H9 (cell line): Measurements from ENCODE around the gene VSIG8. TPM values are rescaled to one million over a fixed set of nuclear protein-coding genes. Genes with fewer than 3 reads are reported as not detected.
A peak's percentile ranks its signal among the peaks of the same experiment; 100 is the strongest.

Experiments
- DNase-seq: peaks from one replicate; pipeline ENCODE4 v3.0.0-alpha.2; 2017
- H2AFZ ChIP-seq: one replicate; pipeline ENCODE4 v1.6.1; 2013; ENCODE audit warnings: mild to moderate bottlenecking, low read length, control low read depth, moderate library complexity
- H2AK5ac ChIP-seq: 2 replicates; pipeline ENCODE4 v1.6.1; 2013; ENCODE audit warnings: low read length, control low read depth, mixed read lengths; ENCODE audit not compliant: insufficient read length
- H2BK120ac ChIP-seq: one replicate; pipeline ENCODE4 v1.6.1; 2013; ENCODE audit warnings: low read depth, mild to moderate bottlenecking, low read length, control low read depth, inconsistent platforms; ENCODE audit not compliant: poor library complexity, severe bottlenecking
- H2BK12ac ChIP-seq: 2 replicates; pipeline ENCODE4 v1.6.1; 2013; ENCODE audit warnings: low read length, control low read depth, mixed read lengths, low read depth; ENCODE audit not compliant: insufficient read length
- H2BK15ac ChIP-seq: 2 replicates; pipeline ENCODE4 v1.6.1; 2013; ENCODE audit warnings: low read depth, low read length, control low read depth
- H2BK20ac ChIP-seq: one replicate; pipeline ENCODE4 v1.6.1; 2013; ENCODE audit warnings: low read depth, mild to moderate bottlenecking, low read length, control low read depth, inconsistent platforms; ENCODE audit not compliant: poor library complexity, severe bottlenecking
- H2BK5ac ChIP-seq: 2 replicates; pipeline ENCODE4 v1.6.1; 2013; ENCODE audit warnings: low read length, control low read depth, mixed read lengths; ENCODE audit not compliant: insufficient read length
- H3K14ac ChIP-seq: 2 replicates; pipeline ENCODE4 v1.6.1; 2013; ENCODE audit warnings: low read length, control low read depth; ENCODE audit not compliant: insufficient read depth
- H3K18ac ChIP-seq: 2 replicates; pipeline ENCODE4 v1.6.1; 2013; ENCODE audit warnings: low read depth, mild to moderate bottlenecking, mixed read lengths, low read length, control low read depth; ENCODE audit not compliant: insufficient read length
- H3K23ac ChIP-seq: 2 replicates; pipeline ENCODE4 v1.6.1; 2013; ENCODE audit warnings: low read length, control low read depth, mixed read lengths, low read depth; ENCODE audit not compliant: insufficient read length
- H3K23me2 ChIP-seq: 2 replicates; pipeline ENCODE4 v1.6.1; 2013; ENCODE audit warnings: low read depth, mild to moderate bottlenecking, mixed read lengths, low read length, control low read depth; ENCODE audit not compliant: insufficient read length, poor library complexity, severe bottlenecking
- H3K27ac ChIP-seq: 2 replicates; pipeline ENCODE4 v1.5.1; 2013; ENCODE audit warnings: low read length, control low read depth, mixed read lengths, low read depth; ENCODE audit not compliant: insufficient read length
- H3K27me3 ChIP-seq: 2 replicates; pipeline ENCODE4 v1.6.1; 2013; ENCODE audit warnings: low read length, control low read depth, inconsistent platforms; ENCODE audit not compliant: insufficient read depth
- H3K4ac ChIP-seq: 2 replicates; pipeline ENCODE4 v1.6.1; 2013; ENCODE audit warnings: low read depth, mild to moderate bottlenecking, control low read depth, inconsistent platforms, low read length, moderate library complexity
- H3K4me1 ChIP-seq: 2 replicates; pipeline ENCODE4 v1.6.1; 2013; ENCODE audit warnings: low read length, control low read depth, inconsistent platforms; ENCODE audit not compliant: insufficient read depth
- H3K4me2 ChIP-seq: 2 replicates; pipeline ENCODE4 v1.6.1; 2013; ENCODE audit warnings: low read length, control low read depth, mixed read lengths; ENCODE audit not compliant: insufficient read length, insufficient read depth
- H3K56ac ChIP-seq: 2 replicates; pipeline ENCODE4 v1.6.1; 2013; ENCODE audit warnings: low read depth, mild to moderate bottlenecking, mixed read lengths, low read length, control low read depth; ENCODE audit not compliant: insufficient read length
- H3K79me1 ChIP-seq: 2 replicates; pipeline ENCODE4 v1.6.1; 2013; ENCODE audit warnings: low read depth, mild to moderate bottlenecking, moderate library complexity, low read length, control low read depth, inconsistent platforms; ENCODE audit not compliant: insufficient read depth, poor library complexity, severe bottlenecking
- H3K79me2 ChIP-seq: 2 replicates; pipeline ENCODE4 v1.6.1; 2013; ENCODE audit warnings: low read length, control low read depth, inconsistent platforms; ENCODE audit not compliant: insufficient read depth
- H3K9ac ChIP-seq: 2 replicates; pipeline ENCODE4 v1.6.1; 2013; ENCODE audit warnings: low read length, control low read depth, mixed read lengths; ENCODE audit not compliant: insufficient read length; ENCODE audit errors: extremely low read depth
- H3K9me3 ChIP-seq: one replicate; pipeline ENCODE4 v1.6.1; 2013; ENCODE audit warnings: low read depth, low read length, inconsistent platforms; ENCODE audit not compliant: control insufficient read depth
- H3T11ph ChIP-seq: one replicate; pipeline ENCODE4 v1.6.1; 2013; ENCODE audit warnings: mild to moderate bottlenecking, low read length, control low read depth, inconsistent platforms
- H4K20me1 ChIP-seq: one replicate; pipeline ENCODE4 v1.6.1; 2013; ENCODE audit not compliant: control insufficient read depth, insufficient read length, insufficient read depth
- H4K5ac ChIP-seq: 2 replicates; pipeline ENCODE4 v1.6.1; 2013; ENCODE audit warnings: low read depth, mild to moderate bottlenecking, mixed read lengths, low read length, control low read depth; ENCODE audit not compliant: insufficient read length
- H4K8ac ChIP-seq: replicated peaks from 2 replicates; pipeline ENCODE4 v1.6.1; 2013; ENCODE audit warnings: low read length, control low read depth, mixed read lengths, low read depth; ENCODE audit not compliant: insufficient read length
- H4K91ac ChIP-seq: 2 replicates; pipeline ENCODE4 v1.6.1; 2013; ENCODE audit warnings: low read depth, mild to moderate bottlenecking, moderate library complexity, mixed read lengths, low read length, control low read depth; ENCODE audit not compliant: insufficient read length
- H3K27ac Mint-ChIP-seq, 3 experiments: 2 replicates in 2 of 3; 3 replicates in 1 of 3; pipeline ENCODE4 v1.8.0; 2020 to 2021; ENCODE audit warnings: mixed read lengths in 3 of 3, mild to moderate bottlenecking in 1 of 3, moderate library complexity in 1 of 3
- H3K27me3 Mint-ChIP-seq: 2 replicates; pipeline ENCODE4 v1.8.0; 2021; ENCODE audit warnings: low read depth, mild to moderate bottlenecking, moderate library complexity, mixed read lengths
- H3K36me3 Mint-ChIP-seq, 3 experiments: 2 replicates in 2 of 3; 3 replicates in 1 of 3; pipeline ENCODE4 v1.8.0; 2020 to 2021; ENCODE audit warnings: low read depth in 3 of 3, mixed read lengths in 3 of 3; ENCODE audit not compliant: insufficient read depth in 1 of 3
- H3K4me1 Mint-ChIP-seq, 2 experiments: 2 replicates each; pipeline ENCODE4 v1.8.0; 2020; ENCODE audit warnings: mixed read lengths in 2 of 2
- H3K4me3 Mint-ChIP-seq, 2 experiments: 2 replicates in 1 of 2; 3 replicates in 1 of 2; pipeline ENCODE4 v1.8.0; 2020 to 2021; ENCODE audit warnings: mild to moderate bottlenecking in 2 of 2, mixed read lengths in 2 of 2, moderate library complexity in 1 of 2
- H3K9me3 Mint-ChIP-seq, 2 experiments: 2 replicates in 1 of 2; 3 replicates in 1 of 2; pipeline ENCODE4 v1.8.0; 2020; ENCODE audit warnings: mild to moderate bottlenecking in 2 of 2, mixed read lengths in 2 of 2, moderate library complexity in 1 of 2
- CTCF ChIP-seq: fragments of 200-600 bp; sonication (generic); conservative IDR thresholded peaks from 3 replicates; pipeline ENCODE4 v1.8.0; 2021; ENCODE audit warnings: antibody characterized with exemption, mild to moderate bottlenecking
- WGBS: extraction: QIAGEN DNeasy Blood & Tissue Kit; methylation state at CpG from one replicate; pipeline ENCODE4 v1.1.7; 2013; ENCODE audit warnings: missing lambda C conversion rate, low lambda C conversion rate, mixed read lengths; ENCODE audit not compliant: insufficient read length; ENCODE audit errors: extremely low coverage; 5-methylcytosine and 5-hydroxymethylcytosine counted together
- total RNA-seq: library from RNA; stranded (reverse); gene quantifications from 2 replicates; pipeline ENCODE4 v1.2.1, GENCODE V29; 2021

Gene VSIG8
- total RNA-seq, 1 experiment from 2014 or later = not detected

- DNase-seq = no peak
Observed at GRCh38 chr1:159847231-159847630, 15.2 kb downstream of the VSIG8 start.

More at GRCh38 chr1:159847231-159847630, 15.2 kb downstream of the VSIG8 start:
- Mint-ChIP-seq H3K27ac (no peak overlapping the region), H3K9me3 (no peaks in the 10 kb centered on the region), H3K4me1 (peaks cover 0 to 4% of the 10 kb centered on the region in 2 experiments; a peak in 2 of 4 replicates), H3K36me3 (no peaks in the 10 kb centered on the region), H3K4me3 (no peak overlapping the region; a peak in 1 of 5 replicates), H3K27me3 (peaks cover 16% of the 10 kb centered on the region)
- no peaks in the 10 kb centered on the region for H3K4me1 ChIP-seq
- no CpG with 5 or more reads among the region's 4 CpGs for WGBS
- H3K27me3 ChIP-seq = no peaks in the 10 kb centered on the region; the same call in 1 of the 2 replicates
- H3K9ac ChIP-seq = no peak overlapping the region
- peak overlapping the region; percentile 53; the same call in 1 of the 2 replicates for H3K14ac ChIP-seq
- no peaks in the 10 kb centered on the region for H4K20me1 ChIP-seq
- H3K27ac ChIP-seq = no peak overlapping the region
- H2BK120ac ChIP-seq = no peak overlapping the region
- no peak overlapping the region for H4K8ac ChIP-seq
- no peaks in the 10 kb centered on the region for H3K79me2 ChIP-seq
- no peaks in the 10 kb centered on the region for H3K79me1 ChIP-seq
- no peak overlapping the region for H3T11ph ChIP-seq
- H2BK20ac ChIP-seq = no peak overlapping the region
- H2BK5ac ChIP-seq = no peak overlapping the region
- no peak overlapping the region for H3K4ac ChIP-seq
- no peak for TF ChIP-seq CTCF
- no peak overlapping the region for H3K56ac ChIP-seq
- H3K23ac ChIP-seq = no peak overlapping the region
- no peak overlapping the region for H3K18ac ChIP-seq
- no peak overlapping the region for H4K91ac ChIP-seq
- no peak overlapping the region for H2BK15ac ChIP-seq
- no peak overlapping the region for H3K4me2 ChIP-seq
- no peak overlapping the region for H2BK12ac ChIP-seq
- H3K9me3 ChIP-seq = no peaks in the 10 kb centered on the region
- H2AFZ ChIP-seq = no peak overlapping the region
- no peak overlapping the region for H2AK5ac ChIP-seq
- no peaks in the 10 kb centered on the region for H3K23me2 ChIP-seq
- H4K5ac ChIP-seq = no peak overlapping the region
